NCI-H460 (cell line): ENCODE results near the gene CSTPP1. TPM values are rescaled to one million over a fixed set of nuclear protein-coding genes. Genes with fewer than 3 reads are reported as not detected.
"Not testable (repeated sequence)": the region's sequence is repeated elsewhere in the genome, so short reads cannot be mapped to it uniquely, and the experiment has no call there.

Experiments used
- DNase-seq: peaks from one replicate; pipeline ENCODE4 v3.0.0-alpha.2; 2016; ENCODE audit warnings: low read depth; ENCODE audit errors: extremely low read depth
- total RNA-seq: library from RNA; depleted of rRNA; stranded (reverse); fragments of >200 nt; shearing (Covaris generic); gene quantifications from 2 replicates; pipeline ENCODE4 v1.2.3, GENCODE V29; 2014

CSTPP1 gene
- total RNA-seq, 1 experiment from 2014 or later, result 16.4 TPM

DNA sequence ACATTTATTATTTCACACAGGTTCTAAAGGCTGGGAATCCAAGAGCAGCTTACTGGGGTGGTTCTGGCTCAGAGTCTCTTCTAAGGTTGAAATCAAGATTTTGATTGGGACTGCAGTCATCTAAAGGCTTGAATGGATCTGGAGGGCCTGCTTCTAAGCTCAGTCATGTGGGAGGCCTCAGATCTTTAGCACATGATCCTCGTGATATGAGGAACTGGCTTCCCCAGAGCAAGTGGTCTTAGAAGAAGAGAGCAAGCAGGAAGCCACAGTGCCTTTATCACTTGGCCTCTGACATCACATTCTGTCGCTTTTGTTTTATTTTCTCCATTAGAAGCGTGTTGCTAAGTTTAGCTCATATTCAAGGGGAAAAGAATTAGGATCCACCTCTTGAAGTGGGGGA, 151.2 kb downstream of the CSTPP1 start:
- no peak for DNase-seq

DNA sequence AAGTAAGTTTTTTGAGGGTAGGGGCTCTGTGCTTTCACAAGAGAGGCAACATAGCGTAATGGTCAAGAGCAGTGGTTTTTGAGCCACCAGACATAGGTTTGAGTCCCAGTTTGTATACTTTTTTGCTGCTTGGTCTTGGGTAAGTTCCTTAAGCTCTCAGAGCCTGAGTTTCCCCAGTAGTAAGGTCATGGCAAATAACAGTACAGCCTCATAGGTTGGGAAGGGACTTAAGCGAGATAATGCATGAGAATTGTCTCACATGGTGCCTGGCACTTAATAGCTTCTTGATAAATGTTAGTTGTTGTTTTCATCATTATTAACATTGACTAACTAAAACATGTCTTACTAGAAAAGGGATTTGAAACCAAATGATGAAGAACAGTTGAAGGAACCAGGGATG, 157.0 kb downstream of the CSTPP1 start:
- DNase-seq, result no peak

DNA sequence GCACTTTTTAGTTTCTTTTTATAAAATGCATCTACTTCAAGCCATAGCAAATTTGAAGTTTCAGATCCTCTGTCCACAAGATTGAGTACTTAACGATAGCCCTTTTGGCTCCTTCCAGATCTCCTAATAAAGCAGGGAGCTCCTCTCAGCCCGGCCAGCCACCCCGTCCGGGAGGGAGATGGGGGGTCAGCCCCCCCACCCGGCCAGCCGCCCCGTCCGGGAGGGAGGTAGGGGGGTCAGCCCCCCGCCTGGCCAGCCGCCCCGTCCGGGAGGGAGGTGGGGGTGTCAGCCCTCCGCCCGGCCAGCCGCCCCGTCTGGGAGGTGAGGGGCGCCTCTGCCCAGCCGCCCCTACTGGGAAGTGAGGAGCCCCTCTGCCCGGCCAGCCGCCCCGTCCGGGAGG, 160.3 kb downstream of the CSTPP1 start:
- DNase-seq, result not testable (repeated sequence)

DNA sequence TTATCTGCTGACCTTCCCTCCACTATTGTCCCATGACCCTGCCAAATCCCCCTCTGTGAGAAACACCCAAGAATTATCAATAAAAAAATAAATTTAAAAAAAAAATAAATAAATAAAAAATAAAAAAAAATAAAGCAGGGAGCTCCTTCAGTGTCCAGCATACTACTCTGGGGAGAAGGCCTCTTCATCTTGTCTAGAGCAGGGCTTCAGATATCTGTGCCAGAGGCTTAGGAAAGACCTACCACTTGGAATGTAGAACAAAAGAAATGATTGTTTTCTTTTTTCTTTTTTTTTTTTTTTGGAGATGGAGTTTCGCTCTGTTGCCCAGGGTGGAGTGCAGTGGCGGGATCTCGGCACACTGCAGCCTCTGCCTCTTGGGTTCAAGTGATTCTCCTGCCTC, 161.7 kb downstream of the CSTPP1 start:
- not testable (repeated sequence) for DNase-seq

DNA sequence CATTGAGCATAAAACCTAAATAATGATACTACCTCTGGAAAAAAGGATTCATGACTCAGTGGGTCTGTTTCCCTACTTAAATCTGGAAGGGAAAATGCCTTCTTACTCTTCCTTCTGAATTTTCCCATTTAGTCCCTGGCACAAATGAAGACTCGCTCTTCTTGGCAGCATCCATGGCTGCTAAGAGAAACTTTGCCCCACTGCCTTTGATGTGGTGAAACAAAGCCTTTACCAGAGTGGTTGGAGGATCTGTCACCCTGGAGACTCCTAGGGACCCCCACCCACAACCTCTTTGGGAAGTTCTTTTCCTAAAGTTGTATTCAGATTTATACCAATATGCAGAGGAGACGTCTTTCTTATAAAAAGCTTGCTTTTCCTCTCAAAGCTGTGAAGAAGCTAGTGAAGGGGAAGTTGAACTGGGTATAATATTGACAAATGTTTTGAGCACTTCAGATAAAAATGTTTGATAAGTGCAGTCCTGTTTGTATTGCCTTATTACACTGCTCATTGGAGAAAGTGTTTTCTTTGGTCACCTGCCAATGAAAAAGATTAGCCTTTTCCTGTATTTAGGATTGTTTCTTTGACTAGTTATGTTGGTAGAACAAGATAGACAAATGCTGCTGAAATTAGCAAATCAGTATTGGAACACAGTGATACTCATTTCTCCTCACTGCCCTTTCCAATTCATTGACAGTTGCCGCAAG, 162.8 kb downstream of the CSTPP1 start:
- DNase-seq, result no peak

DNA sequence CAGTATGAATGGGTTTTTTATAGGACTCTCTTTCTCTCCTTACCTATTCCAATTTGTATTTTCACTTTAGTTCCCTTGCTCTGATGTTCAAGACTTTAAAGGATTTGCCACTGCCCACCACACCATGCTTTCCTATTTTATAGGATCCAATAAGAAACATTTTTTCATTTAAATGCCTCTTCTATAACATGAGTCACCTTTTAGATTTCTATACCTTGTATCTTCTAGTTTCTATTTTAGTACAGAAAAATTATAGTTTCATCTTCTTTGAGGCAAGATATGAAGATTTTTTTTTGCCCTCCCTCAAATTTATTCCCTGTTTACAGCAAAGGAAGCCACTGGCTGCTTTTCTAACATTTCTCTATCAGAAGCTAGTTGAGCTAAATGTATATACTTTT, 163.4 kb downstream of the CSTPP1 start:
- DNase-seq, result no peak

DNA sequence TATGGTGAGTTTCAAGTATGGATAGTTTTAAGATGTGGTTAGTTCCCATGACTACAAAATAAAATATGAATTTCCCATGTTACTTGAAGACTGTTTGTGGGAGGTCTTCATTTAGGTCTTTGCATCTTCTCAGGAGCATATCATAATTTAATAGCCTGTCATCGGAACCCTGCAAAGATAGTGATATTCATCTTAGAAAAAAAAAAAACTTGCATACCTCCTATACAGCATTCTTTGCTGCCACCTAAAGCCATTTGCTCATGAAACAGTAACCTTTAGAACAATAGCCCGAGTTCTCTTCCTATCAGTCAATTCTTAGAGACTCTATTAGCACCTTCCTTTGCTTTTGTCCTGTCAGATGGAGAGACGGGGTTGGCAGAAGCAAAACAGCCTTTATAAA, 164.8 kb downstream of the CSTPP1 start:
- DNase-seq, result no peak

DNA sequence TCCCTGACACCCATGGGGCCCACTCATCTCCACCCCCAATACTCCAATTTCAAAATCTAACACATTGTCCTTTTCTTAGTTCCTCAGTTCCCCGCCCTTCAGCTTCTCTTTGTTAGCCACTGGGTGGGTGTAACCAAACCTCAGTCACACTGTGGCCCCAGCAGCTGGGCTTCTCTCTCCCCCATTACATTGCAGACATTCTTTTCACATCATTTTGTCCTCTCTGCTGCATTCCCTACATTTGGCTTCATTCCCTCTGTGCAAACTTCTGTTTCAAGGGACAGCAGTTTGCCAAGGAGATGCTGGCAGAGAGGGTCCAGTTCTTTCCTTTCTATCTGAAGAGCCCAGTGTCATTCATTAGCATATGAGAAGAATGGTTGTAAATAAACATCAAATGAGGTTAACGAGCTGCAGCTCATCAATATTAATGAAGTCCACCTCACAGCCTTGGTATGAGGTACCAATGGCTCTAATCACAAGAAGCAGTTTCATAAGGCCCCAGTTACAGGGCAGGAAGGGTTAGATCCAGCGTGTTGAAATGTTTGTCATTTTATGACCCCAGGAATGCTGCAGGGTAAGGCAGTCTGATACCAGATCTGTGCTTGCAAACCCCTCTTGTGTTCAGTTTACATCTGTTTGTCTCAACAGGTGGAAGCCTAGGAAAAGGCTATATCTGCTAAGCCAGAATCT, 167.8 kb downstream of the CSTPP1 start:
- no peak for DNase-seq

DNA sequence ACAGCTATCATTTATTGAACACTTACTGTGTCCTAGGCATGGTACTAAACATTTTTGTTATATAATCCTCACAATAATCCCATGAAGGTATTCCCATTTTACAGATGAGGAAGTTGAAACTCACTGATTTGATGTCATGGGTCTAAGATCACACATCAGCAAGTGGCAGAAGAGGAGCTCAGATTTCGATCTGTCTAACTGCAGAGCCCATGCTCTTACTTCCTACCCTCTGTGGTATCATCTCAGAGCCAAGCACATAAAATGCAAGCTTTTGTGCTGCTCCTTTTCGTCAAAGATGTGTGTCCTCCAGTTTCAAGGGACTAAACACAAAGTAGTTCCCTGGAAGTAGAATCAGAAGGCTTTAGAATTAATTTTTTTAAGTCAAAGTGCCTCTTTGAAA, 169.0 kb downstream of the CSTPP1 start:
- no peak for DNase-seq

DNA sequence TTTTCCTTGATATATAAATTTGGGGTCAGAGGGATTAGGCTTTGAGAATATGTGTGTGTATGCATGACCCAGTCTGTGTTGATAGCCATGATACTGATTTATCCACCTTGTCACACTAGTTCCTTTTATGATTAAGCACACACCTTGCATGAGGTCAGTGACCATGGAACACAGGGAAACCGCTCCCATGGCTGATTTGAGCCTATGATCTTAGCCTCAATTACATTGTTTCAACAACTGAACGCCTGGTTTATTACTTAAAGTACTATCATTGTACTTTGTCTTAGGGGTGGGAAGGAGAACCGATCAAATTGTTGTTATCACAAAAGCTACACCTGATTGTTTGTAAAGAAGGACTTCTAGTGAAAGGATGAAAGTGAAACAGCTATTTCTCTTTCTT, 169.4 kb downstream of the CSTPP1 start:
- DNase-seq, result no peak

DNA sequence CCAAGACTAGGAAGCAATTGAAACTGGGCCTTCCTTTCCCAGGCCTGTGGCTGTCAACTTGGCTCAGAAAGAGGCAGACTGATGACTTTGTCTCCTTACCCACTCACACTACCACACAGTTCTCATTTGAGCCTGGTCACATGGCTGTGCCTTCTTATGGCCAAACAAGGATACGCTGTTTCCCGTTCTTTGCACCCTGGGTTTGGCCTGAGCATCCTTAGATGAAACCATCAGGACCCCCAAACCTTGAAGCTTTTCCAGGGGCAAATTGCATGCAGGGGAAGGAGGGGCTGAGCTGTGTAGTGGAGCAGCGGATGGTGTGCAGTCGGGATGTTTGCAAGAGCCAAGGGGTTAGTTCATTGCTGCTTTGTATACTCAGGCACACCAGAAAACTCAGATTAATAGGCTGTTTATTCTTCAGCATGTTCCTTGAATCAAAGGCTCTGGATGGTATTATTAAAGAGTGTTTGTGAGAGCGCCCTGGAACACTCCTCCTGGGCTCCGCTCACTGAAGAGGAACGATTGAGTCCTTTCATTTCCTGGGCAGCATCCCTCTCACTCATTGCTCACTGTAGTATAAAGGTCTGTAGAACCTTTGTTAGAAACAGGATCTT, 170.3 kb downstream of the CSTPP1 start:
- no peak for DNase-seq

DNA sequence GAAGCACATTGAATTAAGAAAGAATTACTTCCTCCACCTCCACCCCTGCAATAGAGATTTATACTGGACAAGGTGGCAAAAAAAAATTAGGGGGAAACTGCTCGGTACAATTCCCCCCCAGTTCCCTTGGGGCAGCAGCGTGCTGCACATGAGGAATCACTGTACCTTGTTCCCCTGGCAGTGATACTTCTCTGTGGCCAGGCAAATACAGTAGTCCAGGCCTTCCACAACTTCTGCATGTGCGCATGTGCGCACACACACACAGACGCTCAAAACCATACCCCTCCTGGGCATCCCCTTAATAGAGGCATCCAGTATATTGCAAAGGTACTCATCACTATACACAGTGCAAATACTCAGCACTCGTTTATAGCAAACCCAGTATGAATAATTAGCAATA, 171.2 kb downstream of the CSTPP1 start:
- DNase-seq, result no peak

DNA sequence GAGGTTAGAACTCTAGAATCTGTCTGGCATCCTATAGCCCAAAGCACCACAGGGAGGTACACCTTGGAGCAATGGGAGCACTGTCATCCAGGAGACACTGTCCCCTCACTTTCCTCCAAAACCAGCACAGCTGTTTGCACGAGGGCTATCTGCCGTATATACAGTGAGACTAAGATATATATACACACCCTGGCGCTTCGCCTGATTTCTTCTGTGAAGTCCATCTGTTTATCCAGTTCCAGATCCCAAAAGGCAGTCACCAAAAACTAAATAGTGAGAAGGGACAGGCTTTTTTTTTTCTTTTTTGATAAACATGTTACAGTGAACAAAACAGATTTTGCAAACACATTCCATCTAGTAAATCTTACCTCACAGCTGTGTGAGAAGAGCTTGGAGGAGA, 171.7 kb downstream of the CSTPP1 start:
- DNase-seq, result no peak

DNA sequence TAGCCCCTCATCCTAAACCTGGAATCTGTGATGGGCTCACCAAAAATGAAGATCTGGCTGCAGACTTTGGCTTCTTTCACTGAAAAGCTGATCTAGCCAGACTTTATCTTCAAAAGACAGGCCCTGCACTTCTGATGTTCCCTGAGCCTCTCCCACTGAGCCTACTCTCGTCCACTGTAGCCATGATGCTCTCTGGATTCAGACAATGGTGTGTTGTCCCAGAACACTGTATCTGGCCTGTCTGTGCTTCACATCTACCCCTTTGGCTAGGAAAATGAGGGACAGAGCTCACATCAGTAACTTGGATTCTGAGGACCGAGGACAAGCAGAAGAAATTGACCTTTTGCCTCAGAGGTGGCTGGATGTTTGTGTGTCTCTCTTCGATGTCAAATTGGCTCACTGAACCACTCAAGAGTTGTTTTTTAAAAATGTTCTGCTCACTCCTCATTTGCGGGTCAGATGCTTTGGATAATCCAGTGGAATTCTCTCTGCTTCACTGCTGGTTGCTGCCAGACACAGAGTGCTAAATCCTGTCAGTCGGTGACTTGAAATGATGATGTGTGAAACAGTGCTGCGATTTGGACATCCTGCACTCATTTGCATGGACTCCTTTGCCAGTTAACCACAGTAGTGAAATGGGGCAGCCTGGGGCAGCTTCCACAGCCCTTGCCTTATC, 172.6 kb downstream of the CSTPP1 start:
- DNase-seq, result no peak

DNA sequence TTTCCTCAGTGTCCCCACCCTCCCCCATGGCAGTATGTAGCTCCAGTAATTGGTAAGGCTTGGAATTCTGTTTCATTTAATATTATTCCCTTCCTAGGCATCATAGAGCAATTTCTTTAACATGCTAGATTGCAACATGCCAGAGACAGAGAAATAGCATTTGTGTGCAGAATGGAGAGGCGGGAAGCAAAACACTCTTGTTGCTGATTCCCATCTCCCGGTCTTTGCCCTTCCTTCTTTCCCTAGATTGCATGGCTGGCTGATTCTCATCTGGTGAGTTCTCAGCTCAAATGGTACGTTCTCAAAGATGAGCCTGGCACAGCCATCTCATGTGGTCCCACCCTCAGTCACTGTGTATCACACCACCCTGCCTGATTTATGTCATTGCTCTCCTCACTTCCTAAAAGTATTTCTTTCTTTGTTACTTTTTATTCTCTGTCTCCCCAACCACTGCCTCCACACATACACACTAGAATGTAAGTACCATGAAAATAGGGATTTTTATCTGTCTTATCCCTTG, 173.2 kb downstream of the CSTPP1 start:
- no peak for DNase-seq

DNA sequence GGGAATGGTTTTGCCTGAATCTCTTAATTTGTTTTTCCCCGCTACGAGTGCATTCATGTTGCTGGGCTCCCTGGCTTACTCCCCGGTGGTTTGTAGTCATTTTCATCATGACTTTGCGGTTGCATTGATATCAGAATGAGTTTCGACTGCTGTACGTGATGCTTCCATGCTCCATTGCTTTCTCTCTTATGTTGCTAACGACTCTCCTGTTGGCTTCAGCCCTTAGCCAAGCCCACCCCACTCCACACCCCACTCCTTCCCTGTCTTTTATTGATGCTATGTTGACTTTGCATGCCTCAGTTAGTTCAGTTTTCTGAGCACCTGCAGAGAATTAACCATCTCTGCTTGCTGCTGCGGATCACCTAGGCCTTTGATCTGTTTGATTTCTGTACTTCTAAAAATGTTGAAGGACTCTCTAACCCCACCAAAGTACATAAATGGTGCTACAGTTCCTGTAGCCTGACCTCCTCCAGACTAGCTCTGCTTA, 174.8 kb downstream of the CSTPP1 start:
- no peak for DNase-seq

DNA sequence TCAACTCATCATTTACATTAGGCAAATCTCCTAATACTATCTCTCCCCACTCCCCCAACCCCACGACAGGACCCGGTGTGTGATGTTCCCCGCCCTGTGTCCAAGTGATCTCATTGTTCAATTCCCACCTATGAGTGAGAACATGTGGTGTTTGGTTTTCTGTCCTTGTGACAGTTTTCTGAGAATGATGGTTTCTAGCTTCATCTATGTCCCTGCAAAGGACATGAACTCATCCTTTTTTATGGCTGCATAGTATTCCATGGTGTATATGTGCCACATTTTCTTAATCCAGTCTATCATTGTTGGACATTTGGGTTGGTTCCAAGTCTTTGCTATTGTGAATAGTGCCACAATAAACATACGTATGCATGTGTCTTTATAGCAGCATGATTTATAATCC, 176.4 kb downstream of the CSTPP1 start:
- DNase-seq, result not testable (repeated sequence)

DNA sequence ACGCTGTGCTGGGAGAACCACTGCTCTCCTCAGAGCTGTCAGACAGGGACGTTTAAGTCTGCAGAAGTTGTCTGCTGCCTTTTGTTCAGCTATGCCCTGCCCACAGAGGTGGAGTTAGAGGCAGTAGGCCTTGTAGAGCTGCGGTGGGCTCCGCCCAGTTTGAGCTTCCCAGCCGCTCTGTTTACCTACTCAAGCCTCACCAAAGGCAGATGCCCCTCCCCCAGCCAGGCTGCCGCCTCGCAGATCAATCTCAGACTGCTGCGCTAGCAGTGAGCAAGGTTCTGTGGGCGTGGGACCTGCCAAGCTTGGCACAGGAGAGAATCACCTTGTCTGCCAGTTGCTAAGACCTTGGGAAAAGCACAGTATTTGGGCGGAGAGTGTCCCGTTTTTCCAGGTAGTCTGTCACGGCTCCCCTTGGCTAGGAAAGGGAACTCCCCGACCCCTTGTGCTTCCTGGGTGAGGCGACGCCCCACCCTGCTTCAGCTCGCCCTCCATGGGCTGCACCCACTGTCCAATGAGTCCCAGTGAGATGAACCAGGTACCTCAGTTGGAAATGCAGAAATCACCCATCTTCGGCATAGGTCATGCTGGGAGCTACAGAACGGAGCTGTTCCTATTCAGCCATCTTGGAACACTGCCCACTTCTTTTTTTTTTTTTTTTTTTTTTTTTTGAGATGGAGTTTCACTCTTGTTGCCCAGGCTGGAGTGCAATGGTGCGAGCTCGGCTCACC, 182.6 kb downstream of the CSTPP1 start:
- not testable (repeated sequence) for DNase-seq

DNA sequence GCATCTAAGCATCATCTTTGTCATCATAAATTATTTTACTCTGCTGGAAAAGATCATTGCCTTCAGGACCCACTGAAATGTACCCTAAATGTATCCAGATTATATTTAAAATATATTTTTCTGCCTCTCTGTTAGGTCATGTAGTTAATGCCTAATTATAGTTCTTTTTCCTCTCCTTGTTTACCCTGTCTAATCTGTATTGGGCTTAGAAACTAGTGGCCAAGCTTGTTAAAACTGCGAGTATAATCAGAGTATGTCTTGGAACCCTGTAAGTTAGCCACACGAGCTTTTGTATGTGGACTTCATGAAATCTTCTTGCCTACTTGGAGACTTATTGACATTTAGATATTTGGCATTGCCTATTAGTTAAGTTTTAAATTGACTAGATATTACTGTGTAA, 184.5 kb downstream of the CSTPP1 start:
- DNase-seq, result no peak

DNA sequence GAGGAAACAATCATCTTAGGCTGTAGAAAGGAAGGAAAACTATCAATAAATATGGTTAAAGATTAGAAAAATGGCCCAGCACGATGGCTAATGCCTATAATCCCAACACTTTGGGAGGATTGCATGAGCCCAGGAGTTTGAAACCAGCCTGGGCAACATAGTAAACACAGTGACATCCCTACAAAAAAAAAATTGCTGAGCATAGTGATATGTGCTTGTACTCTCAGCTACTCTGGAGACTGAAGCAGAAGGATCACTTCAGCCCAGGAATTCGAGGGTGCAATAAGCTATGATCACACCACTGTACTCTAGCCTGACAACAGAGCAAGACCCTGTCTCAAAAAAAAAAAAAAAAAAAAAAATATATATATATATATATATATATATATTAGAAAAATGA, 185.2 kb downstream of the CSTPP1 start:
- DNase-seq, result no peak
